HCT116 (cell line): ENCODE measurements around the gene LDLRAD4. TPM values are rescaled to one million over a fixed set of nuclear protein-coding genes. Genes with fewer than 3 reads are reported as not detected.

Experiments used
- ATAC-seq: fragments of 200-7000 bp; cut with Tn5 transposase; 2 replicates; pipeline ENCODE4 v1.9.1; 2020; ENCODE audit warnings: mild to moderate bottlenecking, moderate library complexity
- BruUV-seq: library from RNA; stranded (reverse); fragments of 400-500 nt; replicated peaks from 2 replicates; lab custom pipeline; 2021; lab: Mats Ljungman, UMichigan
- CTCF ChIA-PET: fragments of 300-600 bp; sonication (Branson Sonifier 250); formaldehyde crosslinking; loops from one replicate; lab custom pipeline; 2021; ENCODE audit warnings: antibody characterized with exemption; lab: Charles Lee
- POLR2A ChIA-PET: fragments of 300-600, 350-600 bp; sonication (Branson Sonifier 250); formaldehyde crosslinking; loops from one replicate; lab custom pipeline; 2021; ENCODE audit warnings: antibody characterized with exemption; lab: Charles Lee
- RAD21 ChIA-PET, 2 experiments: fragments of 300-600 bp; sonication (Branson Sonifier 250); formaldehyde crosslinking; loops; one replicate each; lab custom pipeline; 2023; ENCODE audit warnings: low total read pairs in 2 of 2; ENCODE audit not compliant: uncharacterized antibody in 2 of 2, unreplicated experiment in 2 of 2, low non-redundant PET in 1 of 2; lab: Charles Lee
- DNase-seq: peaks from one replicate; pipeline ENCODE4 v3.0.0-alpha.2; 2010; ENCODE audit warnings: low read depth, low spot score
- H2AFZ ChIP-seq: fragments of 200-600 bp; shearing (Covaris generic), sonication (generic); 2 replicates; pipeline ENCODE4 v1.6.1; 2017; ENCODE audit warnings: low read depth, mixed run types, mixed read lengths, antibody characterized with exemption, low read length; ENCODE audit not compliant: poor library complexity, severe bottlenecking
- H3K27ac ChIP-seq: 2 replicates; pipeline ENCODE4 v1.5.1; 2012; ENCODE audit warnings: low read depth, low read length
- H3K27me3 ChIP-seq: fragments of 200-600 bp; sonication (generic); 2 replicates; pipeline ENCODE4 v1.6.1; 2016; ENCODE audit warnings: mixed run types, low read length, mixed read lengths; ENCODE audit not compliant: insufficient read depth
- H3K36me3 ChIP-seq, 2 experiments: fragments of 200-500 bp in 1 of 2; fragments of 200-600 bp in 1 of 2; sonication (Bioruptor generic) in 1 of 2; sonication (generic) in 1 of 2; 2 replicates each; pipeline versions ENCODE4 v1.5.1 to v1.6.1; 2014 to 2016; ENCODE audit warnings: low read length in 2 of 2, inconsistent platforms in 1 of 2, mixed read lengths in 1 of 2, mixed run types in 1 of 2; ENCODE audit not compliant: insufficient read depth in 2 of 2, control insufficient read depth in 1 of 2
- H3K4me1 ChIP-seq, 2 experiments: fragments of 200-600 bp in 1 of 2; sonication (generic) in 1 of 2; 2 replicates each; pipeline versions ENCODE4 v1.5.1 to v1.6.1; 2012 to 2017; ENCODE audit warnings: low read length in 2 of 2, inconsistent platforms in 1 of 2, mild to moderate bottlenecking in 1 of 2, mixed read lengths in 1 of 2, mixed run types in 1 of 2, moderate library complexity in 1 of 2; ENCODE audit not compliant: insufficient read depth in 2 of 2, control insufficient read depth in 1 of 2
- H3K4me2 ChIP-seq: fragments of 200-600 bp; sonication (generic); 2 replicates; pipeline ENCODE4 v1.6.1; 2017; ENCODE audit warnings: mixed run types, low read length, mixed read lengths
- H3K4me3 ChIP-seq, 2 experiments: fragments of 200-600 bp in 1 of 2; sonication (generic) in 1 of 2; replicated peaks in 1 of 2; 2 replicates each; pipeline ENCODE4 v1.5.1; 2011 to 2016; ENCODE audit warnings: low read length in 2 of 2, control low read depth in 1 of 2, low read depth in 1 of 2, mild to moderate bottlenecking in 1 of 2, mixed read lengths in 1 of 2, mixed run types in 1 of 2
- H3K79me2 ChIP-seq: fragments of 200-600 bp; sonication (generic); 2 replicates; pipeline ENCODE4 v1.6.1; 2017; ENCODE audit warnings: mild to moderate bottlenecking, mixed run types, low read length, moderate library complexity, mixed read lengths; ENCODE audit not compliant: insufficient read depth
- H3K9ac ChIP-seq: fragments of 200-600 bp; sonication (generic); 2 replicates; pipeline ENCODE4 v1.6.1; 2016; ENCODE audit warnings: low read length, mixed read lengths
- H3K9me2 ChIP-seq: fragments of 200-600 bp; sonication (generic), shearing (Covaris generic); 2 replicates; pipeline ENCODE4 v1.6.1; 2017; ENCODE audit warnings: mixed run types, mild to moderate bottlenecking, moderate library complexity; ENCODE audit not compliant: insufficient read depth
- H3K9me3 ChIP-seq, 2 experiments: fragments of 200-500 bp in 1 of 2; fragments of 200-600 bp in 1 of 2; sonication (Bioruptor generic) in 1 of 2; sonication (generic) in 1 of 2; 2 replicates each; pipeline ENCODE4 v1.6.1; 2014 to 2017; ENCODE audit warnings: low read length in 2 of 2, mixed read lengths in 2 of 2, inconsistent platforms in 1 of 2, low read depth in 1 of 2, mild to moderate bottlenecking in 1 of 2, mixed run types in 1 of 2, moderate library complexity in 1 of 2; ENCODE audit not compliant: control insufficient read depth in 1 of 2, insufficient read depth in 1 of 2
- H4K20me1 ChIP-seq: fragments of 200-600 bp; sonication (generic), shearing (Covaris generic); 2 replicates; pipeline ENCODE4 v1.6.1; 2017; ENCODE audit warnings: mixed run types, mild to moderate bottlenecking, moderate library complexity; ENCODE audit not compliant: insufficient read depth
- CBX3 ChIP-seq: IDR thresholded peaks from 2 replicates; pipeline ENCODE4 v1.6.1; 2012; ENCODE audit warnings: low read depth
- EZH2 ChIP-seq: fragments of 200-600 bp; sonication (generic); IDR thresholded peaks from 2 replicates; pipeline ENCODE4 v1.6.1; 2017; ENCODE audit warnings: antibody characterized with exemption, mixed run types
- TCF7L2 ChIP-seq: IDR thresholded peaks from 2 replicates; pipeline ENCODE4 v1.7.0; 2011; ENCODE audit warnings: borderline replicate concordance, inconsistent platforms; ENCODE audit not compliant: insufficient read depth, insufficient read length; ENCODE audit errors: extremely low read depth
- intact Hi-C: fragments of 100-400 bp; cut with micrococcal nuclease; formaldehyde crosslinking; loops from 2 replicates; pipeline ENCODE4 v1.10.0; 2022
- total RNA-seq: library from RNA; stranded (reverse); gene quantifications from one replicate; pipeline ENCODE4 v1.2.1, GENCODE V29; 2021; ENCODE audit not compliant: unreplicated experiment

LDLRAD4 gene
- total RNA-seq, 1 experiment from 2014 or later, result 1.2 TPM

DNA sequence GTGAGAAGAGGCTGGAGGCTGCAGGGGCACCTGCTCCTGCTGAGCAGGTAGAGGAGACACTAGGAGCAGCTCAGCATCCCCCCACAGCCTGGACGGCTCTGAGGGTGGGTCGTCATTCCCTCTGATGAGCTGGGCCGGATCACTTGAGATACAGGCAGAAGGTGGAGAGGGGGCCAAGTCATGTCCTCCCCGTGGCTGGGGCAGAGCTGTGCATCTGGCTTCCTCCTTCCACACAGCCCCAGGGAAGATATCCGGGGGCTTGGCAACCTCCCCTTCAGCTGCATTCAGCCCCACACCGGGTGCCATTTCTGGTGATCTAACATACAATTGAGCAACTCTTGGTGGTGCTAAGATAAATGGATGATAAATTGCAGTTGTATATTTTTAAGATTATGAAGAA, 236.9 kb downstream of the LDLRAD4 start:
- RAD21 ChIA-PET, result no interaction called here
- DNase-seq, result no peak
- H2AFZ ChIP-seq, result no peak overlapping the region
- CTCF ChIA-PET, result no interaction called here
- no peaks in the 10 kb centered on the region for H3K4me1 ChIP-seq
- intact Hi-C loops, result no loop called here
- no peaks in the 10 kb centered on the region for H3K9me2 ChIP-seq
- no peak overlapping the region for H3K4me2 ChIP-seq
- POLR2A ChIA-PET, result no interaction called here
- BruUV-seq, result no TSS peak
- H4K20me1 ChIP-seq, result no peaks in the 10 kb centered on the region
- H3K36me3 ChIP-seq, result no peaks in the 10 kb centered on the region
- no peaks in the 10 kb centered on the region for H3K79me2 ChIP-seq
- no peak for TF ChIP-seq EZH2
- no peaks in the 10 kb centered on the region for H3K27me3 ChIP-seq
- no peak overlapping the region for H3K9ac ChIP-seq
- no peak overlapping the region for H3K4me3 ChIP-seq
- no peak overlapping the region for H3K27ac ChIP-seq
- no peaks in the 10 kb centered on the region for H3K9me3 ChIP-seq
- ATAC-seq, result no peak

DNA sequence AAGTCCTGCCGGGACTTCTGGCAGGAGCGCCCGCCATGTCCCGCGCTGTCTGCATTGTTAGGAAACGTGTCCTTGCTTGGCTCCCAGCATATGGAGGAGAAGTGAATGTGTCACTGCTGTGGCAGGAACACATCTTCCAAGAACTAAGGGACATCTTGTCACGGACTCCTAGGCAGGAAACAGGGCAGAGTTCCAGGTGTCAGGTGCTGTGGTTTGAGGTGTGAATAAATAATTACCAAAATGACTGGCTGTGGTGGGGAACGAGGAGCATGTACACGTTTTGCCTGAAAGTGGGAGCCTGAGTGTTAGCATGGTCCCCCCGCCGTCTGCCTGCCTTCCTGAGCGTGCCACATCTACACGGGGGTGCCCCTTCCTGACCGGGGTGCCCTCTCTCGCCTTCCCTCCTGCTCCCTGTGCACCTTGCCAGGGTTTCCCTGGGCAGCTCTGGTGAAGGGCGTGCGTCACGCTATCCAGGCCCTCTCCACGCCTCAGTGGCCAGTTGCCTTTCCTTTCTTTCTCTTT, 237.5 kb downstream of the LDLRAD4 start:
- Histone ChIP-seq H4K20me1 (no peaks in the 10 kb centered on the region), H3K4me1 (no peaks in the 10 kb centered on the region), H3K9ac (no peak overlapping the region), H3K9me3 (no peaks in the 10 kb centered on the region), H3K4me3 (no peak overlapping the region), H3K27me3 (no peaks in the 10 kb centered on the region), H2AFZ (no peak overlapping the region), H3K4me2 (no peak overlapping the region), H3K9me2 (no peaks in the 10 kb centered on the region), H3K27ac (no peak overlapping the region), H3K79me2 (no peaks in the 10 kb centered on the region), H3K36me3 (no peaks in the 10 kb centered on the region)
- no TSS peak for BruUV-seq
- CTCF ChIA-PET, result no interaction called here
- RAD21 ChIA-PET, result no interaction called here
- no peak for ATAC-seq
- intact Hi-C loops, result no loop called here
- TF ChIP-seq CBX3 (no peak), TCF7L2 (no peak)
- no peak for DNase-seq
- POLR2A ChIA-PET, result no interaction called here
